Endothelial cell of umbilical vein (primary cell): ENCODE data around the gene TMEM107. TPM values are rescaled to one million over a fixed set of nuclear protein-coding genes. Genes with fewer than 3 reads are reported as not detected.

Experiments
- BruUV-seq: library from RNA; stranded (reverse); fragments of 400-500 nt; replicated peaks from 2 replicates; lab custom pipeline; 2021; lab: Mats Ljungman, UMichigan
- CTCF ChIA-PET: fragments of 300-600, 350-600 bp; sonication (Branson Sonifier 250); formaldehyde crosslinking; loops from one replicate; lab custom pipeline; 2021; ENCODE audit warnings: antibody characterized with exemption, inconsistent platforms; lab: Charles Lee
- POLR2A ChIA-PET: fragments of 300-600, 350-600 bp; sonication (Branson Sonifier 250); formaldehyde crosslinking; loops from one replicate; lab custom pipeline; 2021; ENCODE audit warnings: antibody characterized with exemption, inconsistent platforms; lab: Charles Lee
- DNase-seq: peaks from one replicate; pipeline ENCODE4 v3.0.0-alpha.2; 2011; ENCODE audit warnings: low read depth, low spot score
- FAIRE-seq: peaks from 2 replicates; lab custom pipeline; 2011; peaks lifted over from hg19 to GRCh38; lab: Jason Lieb, UNC
- H2AFZ ChIP-seq: 2 replicates; pipeline ENCODE4 v1.6.0; 2012; ENCODE audit warnings: low read depth, low read length, control low read depth, inconsistent platforms
- H3K27ac ChIP-seq: 2 replicates; pipeline ENCODE4 v1.5.1; 2011; ENCODE audit warnings: low read depth, mild to moderate bottlenecking, control low read depth, low read length, moderate library complexity; ENCODE audit not compliant: insufficient read depth
- H3K27me3 ChIP-seq, 2 experiments: 2 replicates each; pipeline versions ENCODE4 v1.6.0 to v1.6.1; 2011; ENCODE audit warnings: low read length in 2 of 2, mixed read lengths in 1 of 2; ENCODE audit not compliant: control insufficient read depth in 2 of 2, insufficient read depth in 2 of 2
- H3K36me3 ChIP-seq, 2 experiments: 2 replicates in 1 of 2; 3 replicates in 1 of 2; pipeline ENCODE4 v1.5.1; 2011; ENCODE audit warnings: low read length in 2 of 2, mild to moderate bottlenecking in 1 of 2, moderate library complexity in 1 of 2; ENCODE audit not compliant: control insufficient read depth in 2 of 2, insufficient read depth in 2 of 2; ENCODE audit errors: extremely low read depth in 1 of 2
- H3K4me1 ChIP-seq: 3 replicates; pipeline ENCODE4 v1.5.1; 2011; ENCODE audit warnings: mild to moderate bottlenecking, low read length; ENCODE audit not compliant: control insufficient read depth, insufficient read depth; ENCODE audit errors: extremely low read depth
- H3K4me2 ChIP-seq: 2 replicates; pipeline ENCODE4 v1.6.1; 2011; ENCODE audit warnings: low read length, control low read depth, mixed read lengths; ENCODE audit not compliant: insufficient read depth
- H3K4me3 ChIP-seq, 3 experiments: fragments of 200-600 bp in 1 of 3; sonication (generic), shearing (Covaris generic) in 1 of 3; replicated peaks in 1 of 3; 2 replicates each; pipeline ENCODE4 v1.5.1; 2011 to 2016; ENCODE audit warnings: control low read depth in 3 of 3, low read length in 3 of 3, mild to moderate bottlenecking in 2 of 3, inconsistent platforms in 1 of 3, low read depth in 1 of 3, moderate library complexity in 1 of 3; ENCODE audit not compliant: insufficient read depth in 1 of 3
- H3K79me2 ChIP-seq: 2 replicates; pipeline ENCODE4 v1.6.0; 2012; ENCODE audit warnings: low read length, inconsistent platforms; ENCODE audit not compliant: control insufficient read depth, insufficient read depth
- H3K9ac ChIP-seq: replicated peaks from 2 replicates; pipeline ENCODE3; 2011; ENCODE audit warnings: low read length, control low read depth; ENCODE audit not compliant: insufficient read depth; ENCODE audit errors: extremely low read depth
- H3K9me1 ChIP-seq: replicated peaks from 3 replicates; pipeline ENCODE4 v1.6.0; 2011; ENCODE audit warnings: mild to moderate bottlenecking, low read length; ENCODE audit not compliant: control insufficient read depth, insufficient read depth; ENCODE audit errors: extremely low read depth
- H3K9me3 ChIP-seq: replicated peaks from 2 replicates; pipeline ENCODE4 v1.5.1; 2012; ENCODE audit warnings: low read length, inconsistent platforms; ENCODE audit not compliant: control insufficient read depth, insufficient read depth
- H4K20me1 ChIP-seq: replicated peaks from 2 replicates; pipeline ENCODE3; 2011; ENCODE audit warnings: mild to moderate bottlenecking, low read length; ENCODE audit not compliant: control insufficient read depth, insufficient read depth; ENCODE audit errors: extremely low read depth
- CTCF ChIP-seq, 2 donors: IDR thresholded peaks; 1 replicate in 1 of 2; 2 replicates in 1 of 2; pipeline ENCODE4 v1.5.1; 2011; ENCODE audit warnings: low read length in 2 of 2, mild to moderate bottlenecking in 2 of 2, moderate library complexity in 2 of 2, control low read depth in 1 of 2, inconsistent platforms in 1 of 2, low read depth in 1 of 2; ENCODE audit not compliant: insufficient read depth in 1 of 2; ENCODE audit errors: extremely low read depth in 1 of 2
- EZH2 ChIP-seq: IDR thresholded peaks from 2 replicates; pipeline ENCODE4 v1.6.1; 2012; ENCODE audit warnings: borderline replicate concordance, low read depth, mild to moderate bottlenecking, moderate library complexity, low read length, inconsistent platforms; ENCODE audit not compliant: severe bottlenecking
- FOS ChIP-seq: IDR thresholded peaks from 2 replicates; pipeline ENCODE4 v1.6.1; 2011; ENCODE audit warnings: mild to moderate bottlenecking, low read length, moderate library complexity, borderline replicate concordance; ENCODE audit not compliant: insufficient read depth
- GATA2 ChIP-seq: IDR thresholded peaks from 2 replicates; pipeline ENCODE4 v1.7.0; 2011; ENCODE audit warnings: low read depth, mild to moderate bottlenecking, moderate library complexity, mixed read lengths, low read length; ENCODE audit not compliant: insufficient read length, insufficient read depth
- JUN ChIP-seq: IDR thresholded peaks from 2 replicates; pipeline ENCODE4 v1.6.1; 2011; ENCODE audit warnings: borderline replicate concordance, low read depth; ENCODE audit not compliant: insufficient read length, insufficient read depth
- MAX ChIP-seq: IDR thresholded peaks from 2 replicates; pipeline ENCODE4 v1.6.1; 2011; ENCODE audit not compliant: insufficient read depth, insufficient read length
- MYC ChIP-seq: IDR thresholded peaks from one replicate; pipeline ENCODE4 v1.6.1; 2011; ENCODE audit warnings: mild to moderate bottlenecking, low read depth, low read length
- POLR2A ChIP-seq: IDR thresholded peaks from 2 replicates; pipeline ENCODE4 v1.6.1; 2012; ENCODE audit warnings: low read depth, mild to moderate bottlenecking, control low read depth, low read length
- POLR2AphosphoS5 ChIP-seq: IDR thresholded peaks from 2 replicates; pipeline ENCODE4 v1.6.1; 2012; ENCODE audit warnings: low read depth, mild to moderate bottlenecking, control low read depth, low read length, moderate library complexity; ENCODE audit not compliant: insufficient read depth
- dilution Hi-C: fragments of 300-500 bp; cut with MboI; formaldehyde crosslinking; loops from one replicate; pipeline ENCODE4 v1.15.0; 2019; ENCODE audit warnings: low sequenced_read_pairs; ENCODE audit not compliant: extremely low pct_ligation_motif_present
- intact Hi-C: fragments of 100-400 bp; cut with micrococcal nuclease; formaldehyde crosslinking; loops from one replicate; pipeline ENCODE4 v1.10.0; 2022
- polyA plus RNA-seq, 4 experiments: library from polyadenylated mRNA; depleted of rRNA in 3 of 4; stranded (reverse) in 3 of 4; unstranded in 1 of 4; fragments of >200 nt; gene quantifications; 2 replicates each; pipeline versions ENCODE4 v1.2.1 to v1.2.3, GENCODE V29; 2011 to 2012; ENCODE audit warnings: missing spikeins in 1 of 4
- total RNA-seq: library from RNA; stranded (reverse); gene quantifications from 2 replicates; pipeline ENCODE4 v1.2.3, GENCODE V29; 2021

The TMEM107 gene
- total and polyA plus RNA-seq, 2 donors (not counting 3 experiments of a cell fraction or from before 2014, with no cell fraction given), result 20.4 to 31.6 TPM

- Histone ChIP-seq H4K20me1 (no peaks in the 10 kb centered on the region), H3K27me3 (no peaks in the 10 kb centered on the region), H3K4me2 (no peak overlapping the region), H3K9me1 (no peaks in the 10 kb centered on the region), H3K27ac (no peak overlapping the region), H3K4me3 (no peak overlapping the region), H3K9me3 (no peaks in the 10 kb centered on the region), H3K36me3 (peaks cover 0 to 48% of the 10 kb centered on the region in 2 experiments), H3K79me2 (no peaks in the 10 kb centered on the region), H2AFZ (no peak overlapping the region), H3K4me1 (peaks cover 14% of the 10 kb centered on the region), H3K9ac (no peak overlapping the region)
- CTCF ChIA-PET, result interaction anchor here (3.4 to 5.6 kb wide), 2 partner anchors 9 to 17 kb away, joined by 28 to 72 read pairs; partner anchors contain the start of gene PER1
- intact Hi-C loops (no loop called here), dilution Hi-C loops (no loop called here)
- no peak for DNase-seq
- POLR2A ChIA-PET, result interaction anchor here (0.8 kb wide), 1 partner anchor 31 kb away, joined by 3 read pairs; no protein-coding TSS in a partner anchor
- no TSS peak for BruUV-seq
- no peak for TF ChIP-seq POLR2AphosphoS5
- TF ChIP-seq MAX, result no peak
- no peak for TF ChIP-seq CTCF (IDR thresholded peaks at IDR 0.05; ENCODE audit: extremely low read depth in 1 of 2, insufficient read depth in 1 of 2, low read depth in 1 of 2, low read length in 2 of 2)
- TF ChIP-seq POLR2A, result no peak
- TF ChIP-seq MYC, result no peak
- TF ChIP-seq FOS, result no peak
- no peak for TF ChIP-seq JUN
- TF ChIP-seq EZH2, result no peak
- TF ChIP-seq GATA2, result no peak
- FAIRE-seq, result no peak
These were observed 34.4 kb downstream of the TMEM107 start for GRCh38 chr17:8141741-8142140.
